ENCODE data around the gene ASXL3. TPM values are rescaled to one million over a fixed set of nuclear protein-coding genes. Genes with fewer than 3 reads are reported as not detected.
A peak's percentile ranks its signal among the peaks of the same experiment; 100 is the strongest.

ASXL3 gene
- total RNA-seq, 6 experiments from 2014 or later: 0.12 to 4.0 (median 1.3) TPM

- no peak overlapping the region for H3K4me3 ChIP-seq
- no peaks in the 10 kb centered on the region for H3K27me3 ChIP-seq
- TF ChIP-seq POLR2A (IDR thresholded peaks at IDR 0.05): no peak
- TF ChIP-seq, protein P1, sequence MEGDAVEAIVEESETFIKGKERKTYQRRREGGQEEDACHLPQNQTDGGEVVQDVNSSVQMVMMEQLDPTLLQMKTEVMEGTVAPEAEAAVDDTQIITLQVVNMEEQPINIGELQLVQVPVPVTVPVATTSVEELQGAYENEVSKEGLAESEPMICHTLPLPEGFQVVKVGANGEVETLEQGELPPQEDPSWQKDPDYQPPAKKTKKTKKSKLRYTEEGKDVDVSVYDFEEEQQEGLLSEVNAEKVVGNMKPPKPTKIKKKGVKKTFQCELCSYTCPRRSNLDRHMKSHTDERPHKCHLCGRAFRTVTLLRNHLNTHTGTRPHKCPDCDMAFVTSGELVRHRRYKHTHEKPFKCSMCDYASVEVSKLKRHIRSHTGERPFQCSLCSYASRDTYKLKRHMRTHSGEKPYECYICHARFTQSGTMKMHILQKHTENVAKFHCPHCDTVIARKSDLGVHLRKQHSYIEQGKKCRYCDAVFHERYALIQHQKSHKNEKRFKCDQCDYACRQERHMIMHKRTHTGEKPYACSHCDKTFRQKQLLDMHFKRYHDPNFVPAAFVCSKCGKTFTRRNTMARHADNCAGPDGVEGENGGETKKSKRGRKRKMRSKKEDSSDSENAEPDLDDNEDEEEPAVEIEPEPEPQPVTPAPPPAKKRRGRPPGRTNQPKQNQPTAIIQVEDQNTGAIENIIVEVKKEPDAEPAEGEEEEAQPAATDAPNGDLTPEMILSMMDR (IDR thresholded peaks at IDR 0.05): no peak
- no peaks in the 10 kb centered on the region for H3K36me3 ChIP-seq
- ATAC-seq: no peak
- H3K9me3 ChIP-seq: no peaks in the 10 kb centered on the region
- WGBS (ENCODE audit: insufficient coverage, low coverage, low lambda C conversion rate, missing lambda C conversion rate): 91% methylated on average over 1 of the region's 1 CpG
- H3K4me1 ChIP-seq: no peaks in the 10 kb centered on the region
- H3K27ac ChIP-seq: no peak overlapping the region
- DNase-seq: no peak
- intact Hi-C loops (cut with DNase I): no loop called here
Observed at GRCh38 chr18:33702625-33703024, 124.6 kb downstream of the ASXL3 start.

GRCh38 chr18:33706391-33706790 lies 128.4 kb downstream of the ASXL3 start:
- no peak overlapping the region for H3K4me3 ChIP-seq
- ATAC-seq: no peak
- H3K9me3 ChIP-seq: no peaks in the 10 kb centered on the region
- 27% methylated on average over 1 of the region's 1 CpG for WGBS (ENCODE audit: insufficient coverage, low coverage, low lambda C conversion rate, missing lambda C conversion rate)
- no peaks in the 10 kb centered on the region for H3K27me3 ChIP-seq
- no peak for DNase-seq
- TF ChIP-seq, protein P1 (IDR thresholded peaks at IDR 0.05): no peak
- TF ChIP-seq POLR2A (IDR thresholded peaks at IDR 0.05): no peak
- H3K27ac ChIP-seq: no peak overlapping the region
- no peaks in the 10 kb centered on the region for H3K4me1 ChIP-seq
- intact Hi-C loops (cut with DNase I): no loop called here
- no peaks in the 10 kb centered on the region for H3K36me3 ChIP-seq

DNA sequence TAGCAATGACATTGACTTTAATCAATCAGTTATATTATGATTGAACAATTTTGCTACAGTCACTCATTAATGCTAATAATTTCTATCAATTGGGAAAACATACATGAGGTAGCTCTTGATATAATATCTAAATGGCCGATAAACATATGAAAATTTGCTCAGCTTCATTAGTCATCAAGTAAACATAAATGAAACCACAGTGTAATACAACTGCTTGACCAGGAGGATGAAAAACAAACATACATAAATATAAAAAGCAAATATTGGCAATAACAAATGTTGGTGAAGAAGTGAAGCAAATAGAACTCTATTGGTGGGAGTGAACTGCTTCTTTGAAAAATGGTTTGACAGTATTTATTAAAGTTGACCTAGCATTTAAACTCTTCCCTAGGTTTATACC lies 130.9 kb downstream of the ASXL3 start:
- DNase-seq (no peak), ATAC-seq (no peak)
- H3K9me3 ChIP-seq: no peaks in the 10 kb centered on the region
- WGBS (ENCODE audit: insufficient coverage, low coverage, low lambda C conversion rate, missing lambda C conversion rate): 80% methylated on average over 1 of the region's 1 CpG
- intact Hi-C loops (cut with DNase I): no loop called here
- H3K27me3 ChIP-seq: no peaks in the 10 kb centered on the region
- TF ChIP-seq, protein P1 (IDR thresholded peaks at IDR 0.05): no peak
- no peak for TF ChIP-seq POLR2A (IDR thresholded peaks at IDR 0.05)
- no peaks in the 10 kb centered on the region for H3K4me1 ChIP-seq
- no peaks in the 10 kb centered on the region for H3K36me3 ChIP-seq
- no peak overlapping the region for H3K27ac ChIP-seq
- no peak overlapping the region for H3K4me3 ChIP-seq

DNA sequence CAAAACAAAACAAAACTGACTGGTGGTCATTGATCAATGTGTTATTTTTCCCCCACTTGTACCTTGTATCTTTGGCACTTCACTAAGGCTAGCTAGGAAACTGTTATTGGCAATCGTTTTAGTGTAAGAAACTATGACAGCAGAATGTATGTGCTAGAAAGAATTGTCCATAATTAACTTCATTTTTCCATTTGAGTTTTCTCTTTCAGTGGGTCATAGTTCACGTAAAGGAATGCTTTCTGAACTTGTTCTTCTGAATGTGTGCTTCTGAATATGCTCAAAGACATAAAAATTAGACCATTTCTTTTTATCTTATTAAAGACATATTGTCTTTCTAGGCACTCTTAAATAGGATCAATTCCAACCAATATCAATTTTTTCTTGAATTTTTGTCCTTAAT lies 132.2 kb downstream of the ASXL3 start:
- Histone ChIP-seq H3K4me1 (no peaks in the 10 kb centered on the region), H3K27ac (no peak overlapping the region), H3K4me3 (peak overlapping the region in 2 of 3 donors; percentile 0 to 5), H3K36me3 (no peaks in the 10 kb centered on the region), H3K27me3 (no peaks in the 10 kb centered on the region), H3K9me3 (no peaks in the 10 kb centered on the region)
- 22% methylated on average over 2 of the region's 2 CpGs for WGBS (ENCODE audit: insufficient coverage, low coverage, low lambda C conversion rate, missing lambda C conversion rate)
- intact Hi-C loops (cut with DNase I): no loop called here
- TF ChIP-seq POLR2A (IDR thresholded peaks at IDR 0.05): no peak
- TF ChIP-seq, protein P1 (IDR thresholded peaks at IDR 0.05): no peak
- DNase-seq: no peak
- peak in 2 of 4 donors; percentile 48 to 55 for ATAC-seq

DNA sequence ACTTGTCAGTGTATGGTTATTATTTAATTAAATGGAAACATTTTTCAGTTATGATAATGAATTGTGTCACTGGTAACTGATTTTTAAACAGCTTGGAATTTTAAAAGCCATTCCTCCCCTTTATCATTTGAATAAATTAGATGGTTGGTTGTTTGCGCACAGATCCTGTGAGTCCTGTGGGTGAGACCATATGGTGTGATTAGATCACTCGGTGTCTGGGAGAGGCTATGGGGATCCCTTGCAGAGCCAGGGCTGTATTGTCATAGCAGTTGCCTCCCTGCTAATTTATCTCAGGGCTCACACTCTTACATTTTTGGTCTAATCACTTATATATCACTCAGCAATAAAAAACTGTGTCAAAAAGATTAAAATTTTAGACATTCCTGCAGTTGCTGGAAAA lies 133.5 kb downstream of the ASXL3 start:
- intact Hi-C loops (cut with DNase I): no loop called here
- Histone ChIP-seq H3K27ac (no peak overlapping the region), H3K27me3 (no peaks in the 10 kb centered on the region), H3K36me3 (no peaks in the 10 kb centered on the region), H3K9me3 (no peaks in the 10 kb centered on the region), H3K4me3 (no peak overlapping the region), H3K4me1 (no peaks in the 10 kb centered on the region)
- DNase-seq: no peak
- ATAC-seq: no peak
- WGBS (ENCODE audit: insufficient coverage, low coverage, low lambda C conversion rate, missing lambda C conversion rate): 90% methylated on average over 2 of the region's 2 CpGs
- TF ChIP-seq, protein P1 (IDR thresholded peaks at IDR 0.05): no peak
- no peak for TF ChIP-seq POLR2A (IDR thresholded peaks at IDR 0.05)
